Endothelial cell of umbilical vein (primary cell): ENCODE data around the gene INTU. TPM values are rescaled to one million over a fixed set of nuclear protein-coding genes. Genes with fewer than 3 reads are reported as not detected.
A peak's percentile ranks its signal among the peaks of the same experiment; 100 is the strongest.
"Not testable (repeated sequence)": the region's sequence is repeated elsewhere in the genome, so short reads cannot be mapped to it uniquely, and the experiment has no call there.

ENCODE experiments used
- BruUV-seq: library from RNA; stranded (reverse); fragments of 400-500 nt; replicated peaks from 2 replicates; lab custom pipeline; 2021; lab: Mats Ljungman, UMichigan
- CTCF ChIA-PET: fragments of 300-600, 350-600 bp; sonication (Branson Sonifier 250); formaldehyde crosslinking; loops from one replicate; lab custom pipeline; 2021; ENCODE audit warnings: antibody characterized with exemption, inconsistent platforms; lab: Charles Lee
- POLR2A ChIA-PET: fragments of 300-600, 350-600 bp; sonication (Branson Sonifier 250); formaldehyde crosslinking; loops from one replicate; lab custom pipeline; 2021; ENCODE audit warnings: antibody characterized with exemption, inconsistent platforms; lab: Charles Lee
- DNase-seq: peaks from one replicate; pipeline ENCODE4 v3.0.0-alpha.2; 2011; ENCODE audit warnings: low read depth, low spot score
- FAIRE-seq: peaks from 2 replicates; lab custom pipeline; 2011; peaks lifted over from hg19 to GRCh38; lab: Jason Lieb, UNC
- H2AFZ ChIP-seq: 2 replicates; pipeline ENCODE4 v1.6.0; 2012; ENCODE audit warnings: low read depth, low read length, control low read depth, inconsistent platforms
- H3K27ac ChIP-seq: 2 replicates; pipeline ENCODE4 v1.5.1; 2011; ENCODE audit warnings: low read depth, mild to moderate bottlenecking, control low read depth, low read length, moderate library complexity; ENCODE audit not compliant: insufficient read depth
- H3K27me3 ChIP-seq, 2 experiments: 2 replicates each; pipeline versions ENCODE4 v1.6.0 to v1.6.1; 2011; ENCODE audit warnings: low read length in 2 of 2, mixed read lengths in 1 of 2; ENCODE audit not compliant: control insufficient read depth in 2 of 2, insufficient read depth in 2 of 2
- H3K36me3 ChIP-seq, 2 experiments: 2 replicates in 1 of 2; 3 replicates in 1 of 2; pipeline ENCODE4 v1.5.1; 2011; ENCODE audit warnings: low read length in 2 of 2, mild to moderate bottlenecking in 1 of 2, moderate library complexity in 1 of 2; ENCODE audit not compliant: control insufficient read depth in 2 of 2, insufficient read depth in 2 of 2; ENCODE audit errors: extremely low read depth in 1 of 2
- H3K4me1 ChIP-seq: 3 replicates; pipeline ENCODE4 v1.5.1; 2011; ENCODE audit warnings: mild to moderate bottlenecking, low read length; ENCODE audit not compliant: control insufficient read depth, insufficient read depth; ENCODE audit errors: extremely low read depth
- H3K4me2 ChIP-seq: 2 replicates; pipeline ENCODE4 v1.6.1; 2011; ENCODE audit warnings: low read length, control low read depth, mixed read lengths; ENCODE audit not compliant: insufficient read depth
- H3K4me3 ChIP-seq, 3 experiments: fragments of 200-600 bp in 1 of 3; sonication (generic), shearing (Covaris generic) in 1 of 3; replicated peaks in 1 of 3; 2 replicates each; pipeline ENCODE4 v1.5.1; 2011 to 2016; ENCODE audit warnings: control low read depth in 3 of 3, low read length in 3 of 3, mild to moderate bottlenecking in 2 of 3, inconsistent platforms in 1 of 3, low read depth in 1 of 3, moderate library complexity in 1 of 3; ENCODE audit not compliant: insufficient read depth in 1 of 3
- H3K79me2 ChIP-seq: 2 replicates; pipeline ENCODE4 v1.6.0; 2012; ENCODE audit warnings: low read length, inconsistent platforms; ENCODE audit not compliant: control insufficient read depth, insufficient read depth
- H3K9ac ChIP-seq: replicated peaks from 2 replicates; pipeline ENCODE3; 2011; ENCODE audit warnings: low read length, control low read depth; ENCODE audit not compliant: insufficient read depth; ENCODE audit errors: extremely low read depth
- H3K9me1 ChIP-seq: replicated peaks from 3 replicates; pipeline ENCODE4 v1.6.0; 2011; ENCODE audit warnings: mild to moderate bottlenecking, low read length; ENCODE audit not compliant: control insufficient read depth, insufficient read depth; ENCODE audit errors: extremely low read depth
- H3K9me3 ChIP-seq: replicated peaks from 2 replicates; pipeline ENCODE4 v1.5.1; 2012; ENCODE audit warnings: low read length, inconsistent platforms; ENCODE audit not compliant: control insufficient read depth, insufficient read depth
- H4K20me1 ChIP-seq: replicated peaks from 2 replicates; pipeline ENCODE3; 2011; ENCODE audit warnings: mild to moderate bottlenecking, low read length; ENCODE audit not compliant: control insufficient read depth, insufficient read depth; ENCODE audit errors: extremely low read depth
- CTCF ChIP-seq, 2 donors: IDR thresholded peaks; 1 replicate in 1 of 2; 2 replicates in 1 of 2; pipeline ENCODE4 v1.5.1; 2011; ENCODE audit warnings: low read length in 2 of 2, mild to moderate bottlenecking in 2 of 2, moderate library complexity in 2 of 2, control low read depth in 1 of 2, inconsistent platforms in 1 of 2, low read depth in 1 of 2; ENCODE audit not compliant: insufficient read depth in 1 of 2; ENCODE audit errors: extremely low read depth in 1 of 2
- GATA2 ChIP-seq: IDR thresholded peaks from 2 replicates; pipeline ENCODE4 v1.7.0; 2011; ENCODE audit warnings: low read depth, mild to moderate bottlenecking, moderate library complexity, mixed read lengths, low read length; ENCODE audit not compliant: insufficient read length, insufficient read depth
- MYC ChIP-seq: IDR thresholded peaks from one replicate; pipeline ENCODE4 v1.6.1; 2011; ENCODE audit warnings: mild to moderate bottlenecking, low read depth, low read length
- dilution Hi-C: fragments of 300-500 bp; cut with MboI; formaldehyde crosslinking; loops from one replicate; pipeline ENCODE4 v1.15.0; 2019; ENCODE audit warnings: low sequenced_read_pairs; ENCODE audit not compliant: extremely low pct_ligation_motif_present
- intact Hi-C: fragments of 100-400 bp; cut with micrococcal nuclease; formaldehyde crosslinking; loops from one replicate; pipeline ENCODE4 v1.10.0; 2022
- polyA plus RNA-seq, 4 experiments: library from polyadenylated mRNA; depleted of rRNA in 3 of 4; stranded (reverse) in 3 of 4; unstranded in 1 of 4; fragments of >200 nt; gene quantifications; 2 replicates each; pipeline versions ENCODE4 v1.2.1 to v1.2.3, GENCODE V29; 2011 to 2012; ENCODE audit warnings: missing spikeins in 1 of 4
- total RNA-seq: library from RNA; stranded (reverse); gene quantifications from 2 replicates; pipeline ENCODE4 v1.2.3, GENCODE V29; 2021

INTU gene
- total and polyA plus RNA-seq, 2 donors (not counting 3 experiments of a cell fraction or from before 2014, with no cell fraction given): 1.4 to 5.4 TPM

- POLR2A ChIA-PET: no interaction called here
- dilution Hi-C loops (no loop called here), intact Hi-C loops (no loop called here)
- Histone ChIP-seq H2AFZ (no peak overlapping the region), H3K9me1 (no peaks in the 10 kb centered on the region), H4K20me1 (no peaks in the 10 kb centered on the region), H3K9ac (no peak overlapping the region), H3K4me2 (no peak overlapping the region), H3K79me2 (no peaks in the 10 kb centered on the region), H3K9me3 (no peaks in the 10 kb centered on the region), H3K27me3 (no peaks in the 10 kb centered on the region), H3K27ac (no peak overlapping the region), H3K36me3 (no peaks in the 10 kb centered on the region), H3K4me3 (no peak overlapping the region), H3K4me1 (no peaks in the 10 kb centered on the region)
- peak; percentile 16 for DNase-seq
- FAIRE-seq: peak; percentile 92
- CTCF ChIA-PET: interaction anchor here (1.0 to 2.0 kb wide), 14 partner anchors 8 to 158 kb away, joined by 3 to 33 read pairs (median 6); partner anchors contain the start of gene INTU
- BruUV-seq: no TSS peak
- TF ChIP-seq GATA2: no peak
- TF ChIP-seq MYC: no peak
- TF ChIP-seq CTCF (IDR thresholded peaks at IDR 0.05; ENCODE audit: extremely low read depth in 1 of 2, insufficient read depth in 1 of 2, low read depth in 1 of 2, low read length in 2 of 2): peak; percentile 36 to 65
Observed at GRCh38 chr4:127586922-127587571, 45.7 kb upstream of the INTU start.

- H3K4me2 ChIP-seq, H3K79me2 ChIP-seq, H3K27ac ChIP-seq, H3K27me3 ChIP-seq, H3K36me3 ChIP-seq, POLR2A ChIA-PET, H3K9me3 ChIP-seq, H3K4me1 ChIP-seq, H3K9me1 ChIP-seq, dilution Hi-C loops, H3K9ac ChIP-seq, CTCF ChIA-PET, DNase-seq, H2AFZ ChIP-seq, BruUV-seq, FAIRE-seq, intact Hi-C loops, H4K20me1 ChIP-seq, H3K4me3 ChIP-seq: not testable (repeated sequence)
Observed at GRCh38 chr4:127589153-127589552, 43.6 kb upstream of the INTU start.
